ENCODE results near the gene SRY.

The SRY gene

DNA sequence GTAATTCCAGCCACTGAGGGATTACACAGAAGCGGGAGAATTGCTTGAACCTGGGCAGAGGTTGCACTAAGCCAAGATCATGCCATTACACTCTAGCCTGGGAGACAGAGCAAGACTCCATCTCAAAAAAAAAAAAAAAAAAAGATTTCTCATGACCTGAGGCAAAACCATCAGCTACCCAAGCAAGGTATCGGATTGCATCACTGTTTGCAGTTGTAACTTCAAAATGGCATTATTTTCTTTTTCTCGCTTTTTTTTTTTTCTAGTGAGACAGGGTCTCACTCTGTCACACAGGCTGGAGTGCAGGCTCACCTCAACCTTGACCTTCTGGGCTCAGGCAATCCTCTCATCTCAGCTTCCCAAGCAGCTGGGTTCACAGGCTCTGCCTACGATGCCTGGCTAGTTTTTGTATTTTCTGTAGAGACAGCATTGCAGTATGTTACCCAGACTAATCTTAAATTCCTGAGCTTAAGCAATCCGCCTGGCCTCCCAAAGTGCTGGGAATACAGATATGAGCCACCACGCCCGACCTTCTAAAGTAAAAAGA lies 9.6 kb upstream of the SRY start:
- no peak overlapping the region for H3K4me2 ChIP-seq (ENCODE audit: insufficient read depth, low read length)
- no peak overlapping the region for H3K9ac ChIP-seq (ENCODE audit: low read depth, low read length)
- H3K27ac ChIP-seq (ENCODE audit: low read length), result no peak overlapping the region
- no peaks in the 10 kb centered on the region for H3K9me3 ChIP-seq (ENCODE audit: insufficient read depth, low read length, severe bottlenecking)
- H3K4me1 ChIP-seq (ENCODE audit: insufficient read depth, low read length), result peaks cover 4% of the 10 kb centered on the region
- H3K27me3 ChIP-seq (ENCODE audit: insufficient read depth, low read length, poor library complexity), result no peaks in the 10 kb centered on the region
- H4K20me1 ChIP-seq (ENCODE audit: insufficient read depth, low read length), result no peaks in the 10 kb centered on the region
- DNase-seq (no peak), ATAC-seq (ENCODE audit: insufficient read depth, low read depth) (no peak)
- no peak overlapping the region for H2AFZ ChIP-seq (ENCODE audit: low read depth, low read length)
- TF ChIP-seq EZH2 (IDR thresholded peaks at IDR 0.05; ENCODE audit: borderline replicate concordance, low read depth, low read length, severe bottlenecking), result no peak
- TF ChIP-seq, protein P1, sequence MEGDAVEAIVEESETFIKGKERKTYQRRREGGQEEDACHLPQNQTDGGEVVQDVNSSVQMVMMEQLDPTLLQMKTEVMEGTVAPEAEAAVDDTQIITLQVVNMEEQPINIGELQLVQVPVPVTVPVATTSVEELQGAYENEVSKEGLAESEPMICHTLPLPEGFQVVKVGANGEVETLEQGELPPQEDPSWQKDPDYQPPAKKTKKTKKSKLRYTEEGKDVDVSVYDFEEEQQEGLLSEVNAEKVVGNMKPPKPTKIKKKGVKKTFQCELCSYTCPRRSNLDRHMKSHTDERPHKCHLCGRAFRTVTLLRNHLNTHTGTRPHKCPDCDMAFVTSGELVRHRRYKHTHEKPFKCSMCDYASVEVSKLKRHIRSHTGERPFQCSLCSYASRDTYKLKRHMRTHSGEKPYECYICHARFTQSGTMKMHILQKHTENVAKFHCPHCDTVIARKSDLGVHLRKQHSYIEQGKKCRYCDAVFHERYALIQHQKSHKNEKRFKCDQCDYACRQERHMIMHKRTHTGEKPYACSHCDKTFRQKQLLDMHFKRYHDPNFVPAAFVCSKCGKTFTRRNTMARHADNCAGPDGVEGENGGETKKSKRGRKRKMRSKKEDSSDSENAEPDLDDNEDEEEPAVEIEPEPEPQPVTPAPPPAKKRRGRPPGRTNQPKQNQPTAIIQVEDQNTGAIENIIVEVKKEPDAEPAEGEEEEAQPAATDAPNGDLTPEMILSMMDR (IDR thresholded peaks at IDR 0.05; ENCODE audit: borderline replicate concordance, extremely low read depth, low read length, poor library complexity, severe bottlenecking), result no peak
- no peaks in the 10 kb centered on the region for H3K79me2 ChIP-seq (ENCODE audit: insufficient read depth, low read length)
- no peak overlapping the region for H3K4me3 ChIP-seq (ENCODE audit: low read depth in 1 of 2, low read length in 2 of 2)
- no peaks in the 10 kb centered on the region for H3K36me3 ChIP-seq (ENCODE audit: insufficient read depth, low read length)

DNA sequence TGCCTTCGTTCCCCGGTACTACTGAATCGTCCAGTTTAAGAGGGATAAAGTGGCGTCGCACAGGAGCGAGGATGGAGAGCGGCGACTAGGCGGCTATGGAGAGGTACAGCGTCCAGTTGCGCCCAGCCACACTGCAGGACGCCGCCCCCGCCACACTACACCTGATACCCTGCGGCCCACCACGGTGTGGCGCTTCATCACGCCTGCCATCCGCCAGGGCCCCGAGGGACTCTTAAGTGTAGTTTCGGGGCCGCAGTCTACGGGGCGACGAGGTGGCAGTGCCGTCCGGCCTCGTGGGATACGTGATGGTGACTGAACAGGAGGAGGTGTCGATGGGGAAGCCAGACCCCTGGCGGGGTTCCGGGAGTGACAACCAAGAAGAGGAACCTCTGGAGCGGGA lies 2.3 kb upstream of the SRY start:
- DNase-seq, result no peak
- H2AFZ ChIP-seq (ENCODE audit: low read depth, low read length), result no peak overlapping the region
- no peaks in the 10 kb centered on the region for H3K27me3 ChIP-seq (ENCODE audit: insufficient read depth, low read length, poor library complexity)
- H4K20me1 ChIP-seq (ENCODE audit: insufficient read depth, low read length), result no peaks in the 10 kb centered on the region
- no peaks in the 10 kb centered on the region for H3K36me3 ChIP-seq (ENCODE audit: insufficient read depth, low read length)
- TF ChIP-seq, protein P1 (IDR thresholded peaks at IDR 0.05; ENCODE audit: borderline replicate concordance, extremely low read depth, low read length, poor library complexity, severe bottlenecking), result no peak
- no peak for TF ChIP-seq EZH2 (IDR thresholded peaks at IDR 0.05; ENCODE audit: borderline replicate concordance, low read depth, low read length, severe bottlenecking)
- no peak for ATAC-seq (ENCODE audit: insufficient read depth, low read depth)
- H3K9me3 ChIP-seq (ENCODE audit: insufficient read depth, low read length, severe bottlenecking), result no peaks in the 10 kb centered on the region
- H3K27ac ChIP-seq (ENCODE audit: low read length), result no peak overlapping the region
- no peak overlapping the region for H3K9ac ChIP-seq (ENCODE audit: low read depth, low read length)
- no peaks in the 10 kb centered on the region for H3K4me1 ChIP-seq (ENCODE audit: insufficient read depth, low read length)
- no peak overlapping the region for H3K4me3 ChIP-seq (ENCODE audit: low read depth in 1 of 2, low read length in 2 of 2)
- no peaks in the 10 kb centered on the region for H3K79me2 ChIP-seq (ENCODE audit: insufficient read depth, low read length)
- no peak overlapping the region for H3K4me2 ChIP-seq (ENCODE audit: insufficient read depth, low read length)

DNA sequence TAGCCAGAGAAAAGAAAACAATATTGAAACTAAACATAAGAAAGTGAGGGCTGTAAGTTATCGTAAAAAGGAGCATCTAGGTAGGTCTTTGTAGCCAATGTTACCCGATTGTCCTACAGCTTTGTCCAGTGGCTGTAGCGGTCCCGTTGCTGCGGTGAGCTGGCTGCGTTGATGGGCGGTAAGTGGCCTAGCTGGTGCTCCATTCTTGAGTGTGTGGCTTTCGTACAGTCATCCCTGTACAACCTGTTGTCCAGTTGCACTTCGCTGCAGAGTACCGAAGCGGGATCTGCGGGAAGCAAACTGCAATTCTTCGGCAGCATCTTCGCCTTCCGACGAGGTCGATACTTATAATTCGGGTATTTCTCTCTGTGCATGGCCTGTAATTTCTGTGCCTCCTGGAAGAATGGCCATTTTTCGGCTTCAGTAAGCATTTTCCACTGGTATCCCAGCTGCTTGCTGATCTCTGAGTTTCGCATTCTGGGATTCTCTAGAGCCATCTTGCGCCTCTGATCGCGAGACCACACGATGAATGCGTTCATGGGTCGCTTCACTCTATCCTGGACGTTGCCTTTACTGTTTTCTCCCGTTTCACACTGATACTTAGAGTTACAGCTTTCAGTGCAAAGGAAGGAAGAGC lies 488 bp downstream of the SRY start:
- DNase-seq (no peak), ATAC-seq (ENCODE audit: insufficient read depth, low read depth) (no peak)
- Histone ChIP-seq H3K9ac (ENCODE audit: low read depth, low read length) (no peak overlapping the region), H2AFZ (ENCODE audit: low read depth, low read length) (no peak overlapping the region; the same call in 1 of the 2 replicates), H3K36me3 (ENCODE audit: insufficient read depth, low read length) (no peaks in the 10 kb centered on the region), H3K4me2 (ENCODE audit: insufficient read depth, low read length) (no peak overlapping the region), H3K79me2 (ENCODE audit: insufficient read depth, low read length) (no peaks in the 10 kb centered on the region), H3K9me3 (ENCODE audit: insufficient read depth, low read length, severe bottlenecking) (no peaks in the 10 kb centered on the region), H3K27ac (ENCODE audit: low read length) (no peak overlapping the region), H3K27me3 (ENCODE audit: insufficient read depth, low read length, poor library complexity) (no peaks in the 10 kb centered on the region), H3K4me1 (ENCODE audit: insufficient read depth, low read length) (no peaks in the 10 kb centered on the region), H3K4me3 (ENCODE audit: low read depth in 1 of 2, low read length in 2 of 2) (no peak overlapping the region), H4K20me1 (ENCODE audit: insufficient read depth, low read length) (no peaks in the 10 kb centered on the region)
- TF ChIP-seq EZH2 (IDR thresholded peaks at IDR 0.05; ENCODE audit: borderline replicate concordance, low read depth, low read length, severe bottlenecking), result no peak
- TF ChIP-seq, protein P1 (IDR thresholded peaks at IDR 0.05; ENCODE audit: borderline replicate concordance, extremely low read depth, low read length, poor library complexity, severe bottlenecking), result no peak
